ENCODE results near the gene MMD.
"Not testable (repeated sequence)": the region's sequence is repeated elsewhere in the genome, so short reads cannot be mapped to it uniquely, and the experiment has no call there.

MMD gene

GRCh38 chr17:55391764-55392467 lies 29.7 kb downstream of the MMD start:
- no peak for DNase-seq (ENCODE audit: low read depth)

GRCh38 chr17:55391244-55391757 lies 30.3 kb downstream of the MMD start:
- DNase-seq (ENCODE audit: low read depth), result no peak

GRCh38 chr17:55390364-55390977 lies 31.2 kb downstream of the MMD start:
- DNase-seq (ENCODE audit: low read depth), result no peak

- not testable (repeated sequence) for DNase-seq (ENCODE audit: low read depth)
Measured at GRCh38 chr17:55389715-55390114, 31.9 kb downstream of the MMD start.

- no peak for DNase-seq (ENCODE audit: low read depth)
Measured at GRCh38 chr17:55388842-55389241, 32.8 kb downstream of the MMD start.

GRCh38 chr17:55386796-55387332 lies 34.8 kb downstream of the MMD start:
- DNase-seq (ENCODE audit: low read depth), result no peak

GRCh38 chr17:55384643-55385232 lies 36.9 kb downstream of the MMD start:
- DNase-seq (ENCODE audit: low read depth), result no peak

- DNase-seq (ENCODE audit: low read depth), result no peak
Measured at GRCh38 chr17:55383771-55384642, 37.6 kb downstream of the MMD start.

- DNase-seq (ENCODE audit: low read depth), result no peak
Measured at GRCh38 chr17:55381017-55381770, 40.4 kb downstream of the MMD start.

GRCh38 chr17:55377671-55378275 lies 43.9 kb downstream of the MMD start:
- DNase-seq (ENCODE audit: low read depth), result no peak

GRCh38 chr17:55368706-55369105 lies 52.9 kb downstream of the MMD start:
- no peak for DNase-seq (ENCODE audit: low read depth)

GRCh38 chr17:55366020-55366481 lies 55.6 kb downstream of the MMD start:
- no peak for DNase-seq (ENCODE audit: low read depth)

- no peak for DNase-seq (ENCODE audit: low read depth)
Measured at GRCh38 chr17:55363033-55363432, 58.6 kb downstream of the MMD start.

- DNase-seq (ENCODE audit: low read depth), result no peak
Measured at GRCh38 chr17:55360971-55361370, 60.7 kb downstream of the MMD start.

- DNase-seq (ENCODE audit: low read depth), result peak; percentile 47
Measured at GRCh38 chr17:55356434-55357328, 65.0 kb downstream of the MMD start.

GRCh38 chr17:55354941-55355340 lies 66.7 kb downstream of the MMD start:
- DNase-seq (ENCODE audit: low read depth), result no peak

- no peak for DNase-seq (ENCODE audit: low read depth)
Measured at GRCh38 chr17:55354010-55354409, 67.6 kb downstream of the MMD start.

- no peak for DNase-seq (ENCODE audit: low read depth)
Measured at GRCh38 chr17:55351226-55351625, 70.4 kb downstream of the MMD start.

GRCh38 chr17:55350825-55351205 lies 70.8 kb downstream of the MMD start:
- DNase-seq (ENCODE audit: low read depth), result no peak
